Measurements from ENCODE around the gene LAMB3. TPM values are rescaled to one million over a fixed set of nuclear protein-coding genes. Genes with fewer than 3 reads are reported as not detected.

Gene LAMB3
- total and polyA plus RNA-seq, 7 experiments from 2014 or later, result 0.11 to 5.7 (median 0.62) TPM

DNA sequence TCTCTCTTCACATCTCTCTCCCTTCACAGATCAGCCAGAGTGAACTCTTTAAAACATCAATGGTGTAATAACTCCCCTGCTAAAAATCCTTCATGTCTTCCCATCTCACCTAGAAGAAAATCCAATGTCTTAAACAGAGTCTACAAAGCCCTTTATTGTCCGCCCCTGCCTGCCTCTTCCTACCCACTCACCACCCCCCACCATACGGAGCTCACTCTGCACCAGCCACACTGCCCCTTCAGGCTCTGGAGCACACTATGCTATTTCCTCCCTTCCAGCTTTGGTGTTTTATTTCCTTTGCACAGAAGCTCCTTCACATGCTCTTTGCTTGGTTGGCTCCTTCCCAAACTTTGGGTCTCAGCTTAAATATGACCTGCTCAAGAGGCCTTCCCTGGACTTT lies 58.5 kb downstream of the LAMB3 start:
- POLR2A ChIA-PET, result no interaction called here
- peaks cover 0 to 4% (median 0%) of the 10 kb centered on the region in 7 donors for H3K4me1 Mint-ChIP-seq
- CTCF ChIA-PET, result interaction anchor here (0.5 to 0.9 kb wide), 2 partner anchors 98 to 1728 kb away, joined by 3 read pairs; no protein-coding TSS in a partner anchor
- peaks cover 8 to 62% (median 11%) of the 10 kb centered on the region in 5 donors for H3K27me3 Mint-ChIP-seq
- H3K4me3 Mint-ChIP-seq, result no peak overlapping the region
- Histone ChIP-seq H3K36me3 (ENCODE audit: control insufficient read depth in 2 of 3, insufficient read depth in 3 of 3, low read length in 3 of 3) (no peaks in the 10 kb centered on the region), H3K4me3 (ENCODE audit: low read length) (no peak overlapping the region), H3K27me3 (ENCODE audit: control insufficient read depth in 2 of 2, insufficient read depth in 2 of 2, low read length in 2 of 2) (no peaks in the 10 kb centered on the region), H3K4me1 (ENCODE audit: control insufficient read depth in 2 of 2, insufficient read depth in 2 of 2, low read length in 2 of 2) (no peaks in the 10 kb centered on the region), H3K9me3 (ENCODE audit: control insufficient read depth in 2 of 3, low read length in 3 of 3) (no peaks in the 10 kb centered on the region), H3K27ac (ENCODE audit: low read depth, low read length) (no peak overlapping the region)
- intact Hi-C loops (cut with micrococcal nuclease), result no loop called here
- DNase-seq (no peak), ATAC-seq (no peak)
- no peak overlapping the region for H3K27ac Mint-ChIP-seq
- H3K9me3 Mint-ChIP-seq, result no peaks in the 10 kb centered on the region
- no peaks in the 10 kb centered on the region for H3K36me3 Mint-ChIP-seq

GRCh38 chr1:209590405-209590804 lies 61.8 kb downstream of the LAMB3 start:
- no peaks in the 10 kb centered on the region for H3K27me3 ChIP-seq (ENCODE audit: control insufficient read depth in 2 of 2, insufficient read depth in 2 of 2, low read length in 2 of 2)
- no peaks in the 10 kb centered on the region for H3K4me1 ChIP-seq (ENCODE audit: control insufficient read depth in 2 of 2, insufficient read depth in 2 of 2, low read length in 2 of 2)
- no peak overlapping the region for H3K4me3 ChIP-seq (ENCODE audit: low read length)
- POLR2A ChIA-PET, result no interaction called here
- no peak for DNase-seq
- Mint-ChIP-seq H3K9me3 (no peaks in the 10 kb centered on the region), H3K36me3 (peaks cover 0 to 3% (median 0%) of the 10 kb centered on the region in 5 donors), H3K4me1 (peaks cover 0 to 12% (median 0%) of the 10 kb centered on the region in 7 donors), H3K27me3 (peaks cover 18 to 53% (median 28%) of the 10 kb centered on the region in 5 donors), H3K27ac (peak overlapping the region in 1 of 9 donors; percentile 13), H3K4me3 (no peak overlapping the region)
- ATAC-seq, result no peak
- intact Hi-C loops (cut with micrococcal nuclease), result no loop called here
- H3K9me3 ChIP-seq (ENCODE audit: control insufficient read depth in 2 of 3, low read length in 3 of 3), result no peaks in the 10 kb centered on the region
- CTCF ChIA-PET, result interaction anchor here (1.4 kb wide), 1 partner anchor 37 kb away, joined by 4 read pairs; no protein-coding TSS in a partner anchor
- H3K27ac ChIP-seq (ENCODE audit: low read depth, low read length), result no peak overlapping the region
- no peaks in the 10 kb centered on the region for H3K36me3 ChIP-seq (ENCODE audit: control insufficient read depth in 2 of 3, insufficient read depth in 3 of 3, low read length in 3 of 3)

DNA sequence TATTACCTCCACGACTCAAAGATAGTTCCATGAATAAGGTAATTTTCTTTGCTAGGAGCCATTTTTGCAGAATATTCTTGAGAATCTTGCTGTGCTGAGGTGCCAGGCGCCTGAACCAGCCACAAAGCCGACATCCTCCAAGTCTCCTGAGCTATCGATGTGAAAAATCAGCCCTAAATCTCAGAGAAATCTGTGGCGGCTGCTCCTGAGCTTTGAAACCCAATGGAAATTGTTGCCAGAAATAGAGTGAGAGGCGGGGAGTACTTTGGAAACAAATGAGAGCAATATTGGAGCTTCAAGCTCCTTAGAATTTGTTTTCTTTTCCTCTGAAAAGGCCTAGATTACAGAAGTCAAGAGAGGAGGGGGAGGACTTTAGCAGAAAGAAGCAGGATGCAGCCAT lies 62.4 kb downstream of the LAMB3 start:
- intact Hi-C loops (cut with micrococcal nuclease), result no loop called here
- no peaks in the 10 kb centered on the region for H3K27me3 ChIP-seq (ENCODE audit: control insufficient read depth in 2 of 2, insufficient read depth in 2 of 2, low read length in 2 of 2)
- no peak for DNase-seq
- Mint-ChIP-seq H3K9me3 (no peaks in the 10 kb centered on the region), H3K4me3 (no peak overlapping the region), H3K36me3 (peaks cover 0 to 3% (median 0%) of the 10 kb centered on the region in 5 donors), H3K27ac (no peak overlapping the region), H3K4me1 (peaks cover 0 to 12% (median 0%) of the 10 kb centered on the region in 7 donors), H3K27me3 (peaks cover 18 to 49% (median 24%) of the 10 kb centered on the region in 5 donors)
- H3K9me3 ChIP-seq (ENCODE audit: control insufficient read depth in 2 of 3, low read length in 3 of 3), result no peaks in the 10 kb centered on the region
- H3K4me1 ChIP-seq (ENCODE audit: control insufficient read depth in 2 of 2, insufficient read depth in 2 of 2, low read length in 2 of 2), result no peaks in the 10 kb centered on the region
- no peak overlapping the region for H3K4me3 ChIP-seq (ENCODE audit: low read length)
- POLR2A ChIA-PET, result no interaction called here
- no peak for ATAC-seq
- H3K27ac ChIP-seq (ENCODE audit: low read depth, low read length), result no peak overlapping the region
- no peaks in the 10 kb centered on the region for H3K36me3 ChIP-seq (ENCODE audit: control insufficient read depth in 2 of 3, insufficient read depth in 3 of 3, low read length in 3 of 3)
- CTCF ChIA-PET, result interaction anchor here (1.1 to 1.4 kb wide), 2 partner anchors 37 to 104 kb away, joined by 3 to 4 read pairs; no protein-coding TSS in a partner anchor

GRCh38 chr1:209589440-209589839 lies 62.8 kb downstream of the LAMB3 start:
- H3K4me1 Mint-ChIP-seq, result peaks cover 0 to 12% (median 0%) of the 10 kb centered on the region in 7 donors
- no peak for DNase-seq
- no peak overlapping the region for H3K4me3 ChIP-seq (ENCODE audit: low read length)
- no peaks in the 10 kb centered on the region for H3K9me3 Mint-ChIP-seq
- no peaks in the 10 kb centered on the region for H3K4me1 ChIP-seq (ENCODE audit: control insufficient read depth in 2 of 2, insufficient read depth in 2 of 2, low read length in 2 of 2)
- H3K27me3 Mint-ChIP-seq, result peaks cover 18 to 47% (median 23%) of the 10 kb centered on the region in 5 donors
- peaks cover 0 to 3% (median 0%) of the 10 kb centered on the region in 5 donors for H3K36me3 Mint-ChIP-seq
- ChIA-PET POLR2A (no interaction called here), CTCF (interaction anchor here (1.1 to 1.4 kb wide), 2 partner anchors 38 to 104 kb away, joined by 3 to 4 read pairs; no protein-coding TSS in a partner anchor)
- no peak overlapping the region for H3K4me3 Mint-ChIP-seq
- H3K9me3 ChIP-seq (ENCODE audit: control insufficient read depth in 2 of 3, low read length in 3 of 3), result no peaks in the 10 kb centered on the region
- no peak for ATAC-seq
- no peak overlapping the region for H3K27ac ChIP-seq (ENCODE audit: low read depth, low read length)
- intact Hi-C loops (cut with micrococcal nuclease), result no loop called here
- H3K27me3 ChIP-seq (ENCODE audit: control insufficient read depth in 2 of 2, insufficient read depth in 2 of 2, low read length in 2 of 2), result no peaks in the 10 kb centered on the region
- H3K36me3 ChIP-seq (ENCODE audit: control insufficient read depth in 2 of 3, insufficient read depth in 3 of 3, low read length in 3 of 3), result no peaks in the 10 kb centered on the region
- no peak overlapping the region for H3K27ac Mint-ChIP-seq

- peaks cover 13 to 37% (median 22%) of the 10 kb centered on the region in 5 donors for H3K27me3 Mint-ChIP-seq
These were observed 64.4 kb downstream of the LAMB3 start for GRCh38 chr1:209587789-209588188.

GRCh38 chr1:209586221-209586740 lies 65.9 kb downstream of the LAMB3 start:
- intact Hi-C loops (cut with micrococcal nuclease), result no loop called here
- Mint-ChIP-seq H3K4me3 (no peak overlapping the region), H3K36me3 (peaks cover 0 to 3% (median 0%) of the 10 kb centered on the region in 5 donors), H3K27me3 (peaks cover 9 to 27% (median 22%) of the 10 kb centered on the region in 5 donors), H3K4me1 (peaks cover 0 to 12% (median 0%) of the 10 kb centered on the region in 7 donors), H3K27ac (no peak overlapping the region), H3K9me3 (no peaks in the 10 kb centered on the region)
- Histone ChIP-seq H3K36me3 (ENCODE audit: control insufficient read depth in 2 of 3, insufficient read depth in 3 of 3, low read length in 3 of 3) (no peaks in the 10 kb centered on the region), H3K27me3 (ENCODE audit: control insufficient read depth in 2 of 2, insufficient read depth in 2 of 2, low read length in 2 of 2) (no peaks in the 10 kb centered on the region), H3K27ac (ENCODE audit: low read depth, low read length) (no peak overlapping the region), H3K4me3 (ENCODE audit: low read length) (no peak overlapping the region), H3K4me1 (ENCODE audit: control insufficient read depth in 2 of 2, insufficient read depth in 2 of 2, low read length in 2 of 2) (no peaks in the 10 kb centered on the region), H3K9me3 (ENCODE audit: control insufficient read depth in 2 of 3, low read length in 3 of 3) (no peaks in the 10 kb centered on the region)
- POLR2A ChIA-PET, result no interaction called here
- CTCF ChIA-PET, result interaction anchor here (0.7 to 1.3 kb wide), 2 partner anchors 19 to 236 kb away, joined by 3 read pairs; no protein-coding TSS in a partner anchor
- ATAC-seq, result no peak
- DNase-seq, result no peak

More at GRCh38 chr1:209587789-209588188, 64.4 kb downstream of the LAMB3 start:
- no peaks in the 10 kb centered on the region for H3K27me3 ChIP-seq (ENCODE audit: control insufficient read depth in 2 of 2, insufficient read depth in 2 of 2, low read length in 2 of 2)
- intact Hi-C loops (cut with micrococcal nuclease), result no loop called here
- Mint-ChIP-seq H3K9me3 (no peaks in the 10 kb centered on the region), H3K36me3 (peaks cover 0 to 3% (median 0%) of the 10 kb centered on the region in 5 donors), H3K4me1 (peaks cover 0 to 12% (median 0%) of the 10 kb centered on the region in 7 donors), H3K27ac (no peak overlapping the region), H3K4me3 (no peak overlapping the region)
- ChIA-PET CTCF (no interaction called here), POLR2A (no interaction called here)
- no peaks in the 10 kb centered on the region for H3K4me1 ChIP-seq (ENCODE audit: control insufficient read depth in 2 of 2, insufficient read depth in 2 of 2, low read length in 2 of 2)
- H3K9me3 ChIP-seq (ENCODE audit: control insufficient read depth in 2 of 3, low read length in 3 of 3), result no peaks in the 10 kb centered on the region
- ATAC-seq, result no peak
- no peak overlapping the region for H3K27ac ChIP-seq (ENCODE audit: low read depth, low read length)
- no peaks in the 10 kb centered on the region for H3K36me3 ChIP-seq (ENCODE audit: control insufficient read depth in 2 of 3, insufficient read depth in 3 of 3, low read length in 3 of 3)
- DNase-seq, result no peak
- H3K4me3 ChIP-seq (ENCODE audit: low read length), result no peak overlapping the region

- Histone ChIP-seq H3K36me3 (ENCODE audit: control insufficient read depth in 2 of 3, insufficient read depth in 3 of 3, low read length in 3 of 3) (no peaks in the 10 kb centered on the region), H3K9me3 (ENCODE audit: control insufficient read depth in 2 of 3, low read length in 3 of 3) (no peaks in the 10 kb centered on the region), H3K27ac (ENCODE audit: low read depth, low read length) (no peak overlapping the region), H3K4me1 (ENCODE audit: control insufficient read depth in 2 of 2, insufficient read depth in 2 of 2, low read length in 2 of 2) (no peaks in the 10 kb centered on the region), H3K4me3 (ENCODE audit: low read length) (no peak overlapping the region), H3K27me3 (ENCODE audit: control insufficient read depth in 2 of 2, insufficient read depth in 2 of 2, low read length in 2 of 2) (no peaks in the 10 kb centered on the region)
- peak; percentile 38 for ATAC-seq
- intact Hi-C loops (cut with micrococcal nuclease), result no loop called here
- Mint-ChIP-seq H3K36me3 (peaks cover 0 to 3% (median 0%) of the 10 kb centered on the region in 5 donors), H3K27ac (no peak overlapping the region), H3K4me3 (peak overlapping the region in 4 of 10 donors; percentile 7 to 56 (median 28)), H3K27me3 (peaks cover 9 to 25% (median 22%) of the 10 kb centered on the region in 5 donors), H3K9me3 (no peaks in the 10 kb centered on the region), H3K4me1 (peaks cover 0 to 12% (median 0%) of the 10 kb centered on the region in 7 donors)
- ChIA-PET CTCF (interaction anchor here (0.6 to 1.3 kb wide), 3 partner anchors 9 to 19 kb away, joined by 3 read pairs; no protein-coding TSS in a partner anchor), POLR2A (no interaction called here)
- DNase-seq, result peak in 1 of 9 donors; percentile 15
These were observed 66.6 kb downstream of the LAMB3 start for GRCh38 chr1:209585672-209586071.

Data from naive thymus-derived CD4-positive, alpha-beta T cell (primary cell).